Activated CD4-positive, alpha-beta T cell treated with anti-CD3 and anti-CD28 coated beads for 36 hours (primary cell): ENCODE results near the gene RMDN3. TPM values are rescaled to one million over a fixed set of nuclear protein-coding genes. Genes with fewer than 3 reads are reported as not detected.

Source experiments
- ATAC-seq: fragments of 200-7000 bp; cut with Tn5 transposase; one replicate; pipeline ENCODE4 v1.10.0; 2021; ENCODE audit warnings: mild to moderate bottlenecking, moderate library complexity
- CTCF ChIA-PET: fragments of 350-600 bp; sonication (Branson Sonifier 250); formaldehyde crosslinking; loops from one replicate; lab custom pipeline; 2021; ENCODE audit warnings: antibody characterized with exemption; lab: Charles Lee
- POLR2A ChIA-PET: fragments of 350-600 bp; sonication (Branson Sonifier 250); formaldehyde crosslinking; loops from one replicate; lab custom pipeline; 2021; ENCODE audit warnings: antibody characterized with exemption, inconsistent platforms; lab: Charles Lee
- DNase-seq: peaks from one replicate; pipeline ENCODE4 v3.0.0-alpha.2; 2020
- H3K27ac Mint-ChIP-seq: one replicate; pipeline ENCODE4 v1.8.0; 2021; ENCODE audit warnings: mixed read lengths
- H3K27me3 Mint-ChIP-seq: one replicate; pipeline ENCODE4 v1.8.0; 2021; ENCODE audit warnings: mixed read lengths
- H3K36me3 Mint-ChIP-seq: one replicate; pipeline ENCODE4 v1.8.0; 2021; ENCODE audit warnings: low read depth, mixed read lengths
- H3K4me1 Mint-ChIP-seq: one replicate; pipeline ENCODE4 v1.8.0; 2021; ENCODE audit warnings: mixed read lengths
- H3K4me3 Mint-ChIP-seq: one replicate; pipeline ENCODE4 v1.8.0; 2021; ENCODE audit warnings: mild to moderate bottlenecking, moderate library complexity, mixed read lengths
- H3K9me3 Mint-ChIP-seq: one replicate; pipeline ENCODE4 v1.8.0; 2021; ENCODE audit warnings: low read depth, mixed read lengths
- intact Hi-C, 2 experiments: fragments of 100-400 bp; cut with DNase I in 1 of 2; cut with micrococcal nuclease in 1 of 2; formaldehyde crosslinking; loops; one replicate each; pipeline versions ENCODE4 v1.14.2 to v1.15.1; 2022 to 2024; cut with DNase I, micrococcal nuclease
- total RNA-seq, 2 experiments: library from RNA; stranded (reverse); gene quantifications; one replicate each; pipeline ENCODE4 v1.2.3, GENCODE V29; 2021

RMDN3 gene
- total RNA-seq, 2 experiments from 2014 or later: 12.3 to 18.8 TPM

GRCh38 chr15:40773496-40773895 lies 18.4 kb upstream of the RMDN3 start:
- CTCF ChIA-PET: interaction anchor here (6.4 kb wide), 1 partner anchor 11 kb away, joined by 45 read pairs; no protein-coding TSS in a partner anchor
- Mint-ChIP-seq H3K4me1 (peaks cover 27% of the 10 kb centered on the region), H3K36me3 (peaks cover 26% of the 10 kb centered on the region), H3K4me3 (no peak overlapping the region), H3K9me3 (no peaks in the 10 kb centered on the region), H3K27me3 (no peaks in the 10 kb centered on the region), H3K27ac (no peak overlapping the region)
- DNase-seq: no peak
- ATAC-seq: no peak
- POLR2A ChIA-PET: interaction anchor here (0.6 kb wide), 1 partner anchor 13 kb away, joined by 3 read pairs; no protein-coding TSS in a partner anchor
- intact Hi-C loops: no loop called here

DNA sequence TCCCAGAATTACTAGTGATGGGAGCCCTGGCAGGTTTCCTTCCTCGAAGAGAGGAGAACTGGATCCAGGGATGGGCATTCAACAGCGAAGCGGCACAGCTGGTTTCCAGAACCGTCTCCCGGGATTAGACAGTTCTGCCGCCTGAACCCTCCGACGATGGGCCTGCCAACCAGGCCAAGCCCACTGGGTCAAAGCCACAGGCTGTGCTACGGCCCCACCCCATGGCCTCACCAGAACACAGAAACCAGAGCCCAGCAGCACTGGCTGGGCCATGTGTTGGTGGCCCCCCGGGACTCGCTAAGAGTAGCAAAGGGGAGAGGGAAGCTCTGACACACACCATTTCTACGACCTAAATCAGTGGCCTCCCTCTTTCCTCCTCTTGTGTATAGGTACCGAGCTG lies 17.0 kb upstream of the RMDN3 start:
- no peak overlapping the region for H3K27ac Mint-ChIP-seq
- intact Hi-C loops: no loop called here
- no peaks in the 10 kb centered on the region for H3K27me3 Mint-ChIP-seq
- ChIA-PET CTCF (interaction anchor here (0.7 to 6.4 kb wide), 5 partner anchors 11 to 32 kb away, joined by 3 to 45 read pairs (median 3); no protein-coding TSS in a partner anchor), POLR2A (no interaction called here)
- H3K36me3 Mint-ChIP-seq: peaks cover 24% of the 10 kb centered on the region
- H3K4me1 Mint-ChIP-seq: peaks cover 29% of the 10 kb centered on the region
- DNase-seq: no peak
- no peak overlapping the region for H3K4me3 Mint-ChIP-seq
- ATAC-seq: no peak
- H3K9me3 Mint-ChIP-seq: no peaks in the 10 kb centered on the region

- no peaks in the 10 kb centered on the region for H3K9me3 Mint-ChIP-seq
- intact Hi-C loops: no loop called here
These were observed 16.2 kb upstream of the RMDN3 start for GRCh38 chr15:40771242-40771641.

DNA sequence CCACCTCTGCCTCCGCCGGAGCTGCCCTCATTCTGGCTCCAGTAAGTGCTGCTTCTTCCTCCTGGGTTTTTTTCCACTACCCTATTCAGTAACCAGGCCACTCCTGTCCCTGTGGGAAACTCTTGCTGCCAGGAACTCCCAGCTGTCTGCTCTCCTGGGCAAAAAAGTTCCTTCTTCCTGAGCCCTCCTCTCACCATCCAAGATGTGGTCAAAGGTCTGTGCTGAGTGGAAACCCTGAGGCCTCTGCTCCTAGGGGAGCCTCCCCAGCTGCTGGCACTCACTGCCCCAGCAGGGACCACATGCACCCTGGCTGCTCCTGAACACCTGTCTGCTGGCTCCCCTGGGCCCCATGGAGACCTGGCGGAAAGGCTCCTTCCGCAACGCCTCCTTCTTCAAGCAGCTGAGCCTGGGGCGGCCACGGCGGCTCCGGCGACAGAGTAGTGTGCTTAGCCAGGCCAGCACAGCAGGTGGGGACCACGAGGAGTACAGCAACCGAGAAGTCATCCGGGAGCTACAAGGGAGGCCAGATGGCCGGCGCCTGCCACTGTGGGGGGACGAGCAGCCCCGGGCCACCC lies 15.2 kb upstream of the RMDN3 start:
- H3K4me3 Mint-ChIP-seq: no peak overlapping the region
- peaks cover 30% of the 10 kb centered on the region for H3K4me1 Mint-ChIP-seq
- ChIA-PET POLR2A (interaction anchor here (0.6 to 1.2 kb wide), 4 partner anchors 11 to 320 kb away, joined by 3 read pairs; no protein-coding TSS in a partner anchor), CTCF (interaction anchor here (0.8 to 6.4 kb wide), 6 partner anchors 8 to 74 kb away, joined by 3 to 45 read pairs (median 4); no protein-coding TSS in a partner anchor)
- no peak for ATAC-seq
- H3K36me3 Mint-ChIP-seq: peaks cover 13% of the 10 kb centered on the region
- H3K27me3 Mint-ChIP-seq: no peaks in the 10 kb centered on the region
- DNase-seq: peak; percentile 33
- H3K27ac Mint-ChIP-seq: peak overlapping the region; percentile 88
- intact Hi-C loops: no loop called here
- H3K9me3 Mint-ChIP-seq: no peaks in the 10 kb centered on the region

More at GRCh38 chr15:40771242-40771641, 16.2 kb upstream of the RMDN3 start:
- H3K27me3 Mint-ChIP-seq: no peaks in the 10 kb centered on the region
- CTCF ChIA-PET: interaction anchor here (0.6 to 6.4 kb wide), 6 partner anchors 10 to 32 kb away, joined by 3 to 45 read pairs (median 3); no protein-coding TSS in a partner anchor
- ATAC-seq (no peak), DNase-seq (no peak)
- no peak overlapping the region for H3K27ac Mint-ChIP-seq
- POLR2A ChIA-PET: interaction anchor here (0.5 kb wide), 1 partner anchor 33 kb away, joined by 3 read pairs; no protein-coding TSS in a partner anchor
- H3K4me1 Mint-ChIP-seq: peaks cover 22% of the 10 kb centered on the region
- no peak overlapping the region for H3K4me3 Mint-ChIP-seq
- peaks cover 17% of the 10 kb centered on the region for H3K36me3 Mint-ChIP-seq

- intact Hi-C loops: loop anchor here in 1 of 2 experiments (2.0 kb wide), 1 partner anchor 13 kb away; no protein-coding TSS in a partner anchor
- Mint-ChIP-seq H3K36me3 (peaks cover 9% of the 10 kb centered on the region), H3K27ac (peak within 1 kb of the TSS; percentile 88), H3K9me3 (no peaks in the 10 kb centered on the region), H3K4me3 (peak within 1 kb of the TSS; percentile 32), H3K4me1 (peaks cover 37% of the 10 kb centered on the region), H3K27me3 (no peaks in the 10 kb centered on the region)
- peak; percentile 73 for ATAC-seq
- peak; percentile 78 for DNase-seq
- CTCF ChIA-PET: interaction anchor here (0.6 to 6.4 kb wide), 7 partner anchors 9 to 1198 kb away, joined by 3 to 45 read pairs (median 4); partner anchors contain the start of gene VPS18
- POLR2A ChIA-PET: interaction anchor here (0.6 to 1.2 kb wide), 4 partner anchors 13 to 320 kb away, joined by 3 read pairs; no protein-coding TSS in a partner anchor
These were observed 14.5 kb upstream of the RMDN3 start, which contains the start of gene C15orf62 for GRCh38 chr15:40769274-40770146. Gene C15orf62, plus strand, starts transcription at chr15:40769980. Its CDS starts 516 bp downstream, at chr15:40770496.

- Mint-ChIP-seq H3K27ac (peak overlapping the region; percentile 88), H3K4me1 (peaks cover 39% of the 10 kb centered on the region), H3K27me3 (no peaks in the 10 kb centered on the region), H3K4me3 (peak overlapping the region; percentile 32), H3K9me3 (no peaks in the 10 kb centered on the region), H3K36me3 (peaks cover 6% of the 10 kb centered on the region)
- intact Hi-C loops: loop anchor here in 1 of 2 experiments (2.0 kb wide), 1 partner anchor 14 kb away; no protein-coding TSS in a partner anchor
- no peak for ATAC-seq
- POLR2A ChIA-PET: interaction anchor here (0.6 to 1.0 kb wide), 2 partner anchors 14 to 36 kb away, joined by 3 to 5 read pairs; no protein-coding TSS in a partner anchor
- no peak for DNase-seq
- CTCF ChIA-PET: interaction anchor here (1.3 to 6.4 kb wide), 3 partner anchors 10 to 125 kb away, joined by 4 to 45 read pairs (median 7); partner anchors contain the start of gene VPS18
These were observed 13.6 kb upstream of the RMDN3 start for GRCh38 chr15:40768521-40769273.

DNA sequence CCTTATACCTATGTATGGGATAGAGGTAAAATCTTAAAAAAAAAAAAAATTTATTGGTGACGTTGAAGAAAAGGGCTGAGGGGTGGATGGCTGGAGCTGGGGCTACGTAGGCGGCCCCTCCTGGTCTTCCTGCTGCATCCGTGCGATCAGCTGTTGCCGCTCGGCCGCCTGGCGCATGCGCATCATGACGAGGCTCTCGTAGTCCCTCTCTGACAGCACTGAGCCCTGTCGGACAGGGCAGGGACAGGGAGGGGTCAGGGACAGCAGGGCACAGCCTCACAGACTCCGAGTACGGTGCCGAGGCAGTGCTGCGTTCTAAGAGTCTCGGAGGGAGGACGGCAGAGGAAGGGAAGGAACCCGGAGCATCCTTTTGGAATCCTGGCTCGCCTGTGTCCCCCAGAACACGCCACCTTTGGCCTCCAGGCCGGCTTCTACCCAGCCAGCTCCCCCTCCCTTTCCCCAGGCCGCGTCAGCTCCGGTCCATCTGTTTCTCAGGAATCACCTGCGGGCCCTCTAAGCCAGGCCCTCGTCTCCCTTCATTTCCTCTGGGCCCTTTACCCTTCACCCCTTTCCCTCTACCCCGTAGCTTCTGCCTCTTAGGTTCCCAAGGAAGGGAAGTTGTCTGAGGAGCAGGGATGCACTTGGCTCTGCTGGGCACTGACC lies 12.9 kb upstream of the RMDN3 start:
- ATAC-seq: no peak
- POLR2A ChIA-PET: interaction anchor here (0.6 kb wide), 2 partner anchors 35 to 47 kb away, joined by 5 to 10 read pairs; no protein-coding TSS in a partner anchor
- peaks cover 47% of the 10 kb centered on the region for H3K4me1 Mint-ChIP-seq

DNA sequence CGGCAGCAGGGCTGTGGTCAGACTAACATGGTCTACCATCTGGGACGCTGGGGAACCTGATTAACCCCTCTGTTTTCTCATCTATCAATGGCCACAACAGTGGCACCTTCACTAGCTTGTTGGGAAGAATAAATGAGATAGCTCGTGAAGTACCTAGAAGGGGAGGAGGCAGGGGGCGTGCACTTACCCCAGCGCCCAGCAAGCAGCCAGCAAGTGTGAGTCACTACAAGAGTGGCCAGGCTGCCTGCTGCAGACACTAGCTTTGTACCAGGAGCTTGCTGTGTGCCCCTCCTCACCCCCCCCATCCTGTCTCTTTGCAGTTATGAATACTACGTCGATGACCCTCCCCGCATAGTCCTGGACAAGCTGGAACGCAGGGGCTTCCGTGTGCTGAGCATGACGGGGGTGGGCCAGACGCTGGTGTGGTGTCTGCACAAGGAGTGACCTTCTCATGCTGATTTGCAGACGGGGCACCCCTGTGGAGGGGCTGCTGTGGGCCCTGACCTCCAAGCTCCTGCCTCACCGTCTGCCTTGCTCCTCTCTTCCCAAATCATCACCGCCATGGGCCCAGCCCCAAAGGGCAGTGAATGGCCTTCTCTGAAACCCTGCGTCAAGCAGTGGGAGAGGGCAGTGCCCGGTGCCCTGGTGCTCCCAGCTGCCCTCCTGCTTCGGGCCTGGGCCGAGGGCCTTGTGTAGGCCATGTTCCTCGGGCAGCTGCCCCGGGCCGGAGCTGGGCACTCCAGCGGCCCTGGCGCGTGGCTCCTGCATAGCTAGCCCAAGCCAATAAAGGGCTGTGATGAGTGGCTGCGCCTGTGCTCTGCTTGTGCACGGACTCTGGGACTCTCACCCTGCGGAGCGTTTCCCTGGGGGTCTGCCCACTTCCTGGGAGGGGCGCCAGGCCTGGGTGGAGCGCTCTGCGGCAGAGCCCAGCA lies 12.1 kb upstream of the RMDN3 start:
- intact Hi-C loops: no loop called here
- no peak overlapping the region for H3K4me3 Mint-ChIP-seq
- POLR2A ChIA-PET: no interaction called here
- ATAC-seq (no peak), DNase-seq (no peak)
- peaks cover 6% of the 10 kb centered on the region for H3K36me3 Mint-ChIP-seq
- H3K4me1 Mint-ChIP-seq: peaks cover 48% of the 10 kb centered on the region
- no peaks in the 10 kb centered on the region for H3K9me3 Mint-ChIP-seq
- no peaks in the 10 kb centered on the region for H3K27me3 Mint-ChIP-seq
- CTCF ChIA-PET: interaction anchor here (0.6 to 1.6 kb wide), 4 partner anchors 11 to 72 kb away, joined by 3 to 5 read pairs (median 4); partner anchors contain the start of gene RAD51
- H3K27ac Mint-ChIP-seq: no peak overlapping the region

More for the DNA sequence above, 12.9 kb upstream of the RMDN3 start:
- no peak overlapping the region for H3K4me3 Mint-ChIP-seq
- H3K27ac Mint-ChIP-seq: peak overlapping the region; percentile 87
- H3K9me3 Mint-ChIP-seq: no peaks in the 10 kb centered on the region
- intact Hi-C loops: loop anchor here in 1 of 2 experiments (2.0 kb wide), 1 partner anchor 15 kb away; no protein-coding TSS in a partner anchor
- CTCF ChIA-PET: interaction anchor here (0.6 to 6.4 kb wide), 3 partner anchors 13 to 73 kb away, joined by 3 to 45 read pairs (median 5); partner anchors contain the start of gene RAD51
- peaks cover 6% of the 10 kb centered on the region for H3K36me3 Mint-ChIP-seq
- H3K27me3 Mint-ChIP-seq: no peaks in the 10 kb centered on the region
- DNase-seq: no peak

DNA sequence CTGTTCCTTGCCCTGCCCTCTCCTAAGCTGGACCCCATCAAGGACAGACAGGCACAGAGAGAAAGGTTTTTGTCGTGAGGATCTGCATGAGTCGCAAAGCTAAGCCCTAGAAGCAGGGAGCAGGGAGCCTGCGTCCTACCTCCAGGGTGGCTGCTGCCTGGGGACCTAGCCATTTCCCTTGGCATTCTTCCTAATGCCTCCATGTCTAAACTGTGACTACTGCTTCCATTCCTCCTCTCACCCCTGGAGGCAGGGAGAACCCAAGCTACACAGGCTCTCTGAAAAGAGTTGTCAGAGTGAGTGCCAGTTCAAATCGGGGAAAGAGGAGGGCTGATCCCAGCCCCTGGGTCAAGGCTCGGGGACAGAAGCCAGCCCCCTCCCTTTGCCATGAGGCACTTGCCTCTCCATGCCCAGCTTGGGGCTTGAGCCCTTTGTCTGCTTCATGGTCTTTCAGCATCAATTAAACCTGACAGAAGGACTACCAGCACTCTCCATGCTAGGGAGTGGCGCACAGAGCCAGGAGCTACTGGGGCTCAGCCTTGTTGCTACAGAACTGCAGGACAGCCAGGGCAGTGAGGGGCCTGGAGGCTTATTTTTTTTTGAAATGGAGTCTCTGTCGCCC lies 11.3 kb upstream of the RMDN3 start:
- no peak for ATAC-seq
- intact Hi-C loops: no loop called here
- POLR2A ChIA-PET: interaction anchor here (0.5 to 1.4 kb wide), 4 partner anchors 16 to 187 kb away, joined by 3 to 11 read pairs (median 6); partner anchors contain the start of gene CHAC1

More for the DNA sequence above, 11.3 kb upstream of the RMDN3 start:
- Mint-ChIP-seq H3K27ac (peak overlapping the region; percentile 47), H3K4me3 (no peak overlapping the region), H3K9me3 (no peaks in the 10 kb centered on the region), H3K27me3 (no peaks in the 10 kb centered on the region), H3K4me1 (peaks cover 48% of the 10 kb centered on the region), H3K36me3 (peaks cover 6% of the 10 kb centered on the region)
- DNase-seq: no peak
- CTCF ChIA-PET: interaction anchor here (0.7 to 1.9 kb wide), 5 partner anchors 12 to 1129 kb away, joined by 3 to 5 read pairs (median 4); no protein-coding TSS in a partner anchor
